Kidney (tissue), 14 donors: ENCODE measurements around the gene TMEM43. TPM values are rescaled to one million over a fixed set of nuclear protein-coding genes. Genes with fewer than 3 reads are reported as not detected.

Source experiments
- DNase-seq, 5 donors: peaks; one replicate each; pipeline ENCODE4 v3.0.0-alpha.2; 2013 to 2020
- FAIRE-seq: peaks from 2 replicates; lab custom pipeline; 2012; peaks lifted over from hg19 to GRCh38; lab: Jason Lieb, UNC
- H3K27ac ChIP-seq, 2 donors: one replicate each; pipeline ENCODE4 v1.7.0; 2013; ENCODE audit warnings: low read depth in 2 of 2, low read length in 2 of 2, inconsistent platforms in 1 of 2
- H3K27me3 ChIP-seq: one replicate; pipeline ENCODE4 v1.7.1; 2013; ENCODE audit warnings: low read length, inconsistent platforms; ENCODE audit not compliant: control insufficient read depth, insufficient read depth
- H3K36me3 ChIP-seq, 3 donors: one replicate each; pipeline versions ENCODE4 v1.7.0 to v1.7.1; 2013; ENCODE audit warnings: low read length in 3 of 3, control low read depth in 1 of 3, inconsistent platforms in 1 of 3; ENCODE audit not compliant: insufficient read depth in 3 of 3, control insufficient read depth in 2 of 3
- H3K4me1 ChIP-seq, 3 donors: one replicate each; pipeline versions ENCODE4 v1.7.0 to v1.7.1; 2013; ENCODE audit warnings: low read length in 3 of 3, inconsistent platforms in 1 of 3, low read depth in 1 of 3; ENCODE audit not compliant: control insufficient read depth in 2 of 3, insufficient read depth in 2 of 3
- H3K4me3 ChIP-seq, 3 donors: one replicate each; pipeline versions ENCODE4 v1.7.0 to v1.8.1; 2013; ENCODE audit warnings: low read length in 3 of 3, control low read depth in 1 of 3, inconsistent platforms in 1 of 3
- H3K9ac ChIP-seq, 3 donors: one replicate each; pipeline versions ENCODE4 v1.7.0 to v1.7.1; 2013; ENCODE audit warnings: low read length in 3 of 3, control low read depth in 1 of 3, inconsistent platforms in 1 of 3
- H3K9me3 ChIP-seq, 3 donors: one replicate each; pipeline versions ENCODE4 v1.7.0 to v1.7.1; 2013; ENCODE audit warnings: low read length in 3 of 3, control low read depth in 1 of 3, inconsistent platforms in 1 of 3; ENCODE audit not compliant: control insufficient read depth in 2 of 3, insufficient read depth in 1 of 3
- CTCF ChIP-seq: IDR thresholded peaks from 3 replicates; pipeline ENCODE4 v1.5.1; 2012; ENCODE audit warnings: mild to moderate bottlenecking, moderate library complexity, borderline replicate concordance; ENCODE audit not compliant: insufficient read depth; ENCODE audit errors: extremely low read depth
- intact Hi-C: fragments of 100-400 bp; cut with DNase I; formaldehyde crosslinking; loops from one replicate; pipeline ENCODE4 v1.11.1; 2022
- polyA plus RNA-seq: library from polyadenylated mRNA; stranded (reverse); fragments of 350-450 nt; fragmentation: Illumina TruSeq; extraction: RNeasy Lipid Tissue Mini Kit (QIAGEN cat#74804); gene quantifications from one replicate; pipeline ENCODE4 v1.2.3, GENCODE V29; 2014; ENCODE audit warnings: low read depth, low replicate concordance; ENCODE audit not compliant: insufficient read depth
- total RNA-seq: library from RNA; stranded (reverse); fragmentation: NEBNext Ultra II Directional; extraction: Animal tissue kit (Norgen Biotek cat#: 25700); gene quantifications from one replicate; pipeline ENCODE4 v1.2.1, GENCODE V29; 2021
- donor health status: control.
- donor health status: control.
- donor health status: control.
- donor health status: control.
- donor health status: control.
- donor health status: DM: yes; HTN: yes; CAD: no.
- donor health status: Normal renal cell carcinoma (clear cell type).

Gene TMEM43
- total and polyA plus RNA-seq, 2 donors from 2014 or later = 27.6 to 86.5 TPM

DNA sequence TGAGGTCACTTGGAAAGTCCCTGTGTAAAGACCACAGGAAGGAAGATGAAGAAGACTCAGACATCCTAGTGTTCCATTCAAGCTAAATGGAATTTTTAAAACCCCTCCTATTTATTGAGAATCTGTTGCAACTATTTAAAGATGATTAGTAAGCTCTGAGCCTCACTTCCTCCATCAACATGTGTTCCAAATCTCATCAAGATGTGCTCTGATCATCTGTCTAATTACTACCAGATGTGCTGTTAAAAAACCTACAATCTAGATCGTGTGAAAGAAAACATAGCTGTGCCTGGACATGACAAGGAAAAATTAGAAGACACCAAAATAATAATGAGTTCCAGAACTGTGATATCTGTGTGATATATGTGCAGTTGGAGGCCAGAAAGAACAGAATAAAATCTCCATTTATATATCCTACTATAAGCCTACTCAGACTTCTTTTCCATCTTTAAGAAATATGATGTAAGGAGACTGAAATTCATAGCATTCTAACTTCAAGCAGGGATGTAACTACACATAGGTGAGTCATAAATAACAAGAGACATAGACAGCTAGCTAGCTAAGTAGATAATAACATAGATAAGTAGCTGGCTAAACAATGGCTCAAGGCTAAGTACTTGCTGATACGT is 45.8 kb downstream of the TMEM43 start:
- Histone ChIP-seq H3K27me3 (no peaks in the 10 kb centered on the region), H3K9me3 (no peaks in the 10 kb centered on the region), H3K27ac (no peak overlapping the region), H3K4me3 (no peak overlapping the region), H3K9ac (no peak overlapping the region), H3K36me3 (peaks cover 23 to 67% (median 63%) of the 10 kb centered on the region in 3 donors), H3K4me1 (peaks cover 0 to 3% (median 0%) of the 10 kb centered on the region in 3 donors)
- TF ChIP-seq CTCF = no peak
- no peak for DNase-seq
- FAIRE-seq = no peak
- intact Hi-C loops = no loop called here

GRCh38 chr3:14172496-14172895 is 47.6 kb downstream of the TMEM43 start:
- intact Hi-C loops = no loop called here
- no peak for FAIRE-seq

DNA sequence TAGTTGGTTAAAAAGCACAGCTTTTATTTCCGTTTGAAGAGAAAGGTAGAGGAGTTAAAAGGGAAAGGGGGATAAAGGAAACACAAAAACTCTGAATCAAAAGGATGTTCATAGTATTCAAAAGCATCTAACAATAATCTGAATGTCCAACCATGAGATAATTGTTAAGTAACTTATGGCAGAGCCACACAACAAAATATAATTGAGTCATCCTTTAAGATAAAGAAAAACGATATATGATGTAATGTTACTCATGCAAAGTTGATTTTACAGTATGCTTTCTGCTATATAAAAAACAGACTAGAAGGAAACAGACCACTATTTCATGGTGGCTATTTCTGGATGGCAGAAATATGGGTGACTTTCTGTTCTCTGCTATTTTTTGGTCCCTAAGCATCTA is 49.6 kb downstream of the TMEM43 start:
- DNase-seq (no peak), FAIRE-seq (no peak)
- Histone ChIP-seq H3K9me3 (no peaks in the 10 kb centered on the region), H3K4me3 (no peak overlapping the region), H3K9ac (no peak overlapping the region), H3K27me3 (no peaks in the 10 kb centered on the region), H3K36me3 (peaks cover 14 to 33% (median 31%) of the 10 kb centered on the region in 3 donors), H3K4me1 (peaks cover 2 to 9% (median 7%) of the 10 kb centered on the region in 3 donors), H3K27ac (no peak overlapping the region)
- intact Hi-C loops = no loop called here
- no peak for TF ChIP-seq CTCF

More at GRCh38 chr3:14172496-14172895, 47.6 kb downstream of the TMEM43 start:
- Histone ChIP-seq H3K4me1 (peaks cover 0 to 7% (median 5%) of the 10 kb centered on the region in 3 donors), H3K4me3 (no peak overlapping the region), H3K36me3 (peaks cover 20 to 52% (median 49%) of the 10 kb centered on the region in 3 donors), H3K27ac (no peak overlapping the region), H3K9ac (no peak overlapping the region), H3K27me3 (no peaks in the 10 kb centered on the region), H3K9me3 (no peaks in the 10 kb centered on the region)
- no peak for TF ChIP-seq CTCF
- no peak for DNase-seq
